ENCODE measurements around the gene PCSK9. TPM values are rescaled to one million over a fixed set of nuclear protein-coding genes. Genes with fewer than 3 reads are reported as not detected.
A peak's percentile ranks its signal among the peaks of the same experiment; 100 is the strongest.

Gene PCSK9
- total and polyA plus RNA-seq, 9 of the 15 experiments (the other 6 are each of a cell fraction or from before 2014, with no cell fraction given), result 3.2 to 58.6 (median 24.7) TPM

DNA sequence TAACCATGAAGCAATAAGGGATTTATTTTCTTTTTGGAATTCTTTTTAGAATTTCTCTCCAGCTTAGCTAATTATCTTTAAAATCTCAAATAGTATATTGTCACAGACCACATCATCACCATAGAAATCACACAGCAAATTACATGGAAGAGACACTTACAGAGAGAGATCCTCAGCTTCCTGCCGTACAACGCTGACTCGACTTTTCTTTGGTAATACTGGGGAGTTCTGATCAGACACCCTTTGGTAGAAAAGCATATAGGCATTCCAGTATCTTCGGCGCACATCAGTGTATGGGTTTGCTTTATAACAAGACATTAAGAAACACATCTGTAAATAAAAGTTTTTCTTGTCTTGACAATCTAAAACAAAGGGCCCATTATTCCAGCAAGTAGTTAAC is 55.7 kb downstream of the PCSK9 start (continued):
- no peak for TF ChIP-seq AFF4 (CRISPR knock-in tag; IDR thresholded peaks at IDR 0.05)
- TF ChIP-seq ZNF316 (IDR thresholded peaks at IDR 0.05), result peak; percentile 57; the same call in 1 of the 2 replicates
- no peak for TF ChIP-seq ZFPM2 (CRISPR knock-in tag; IDR thresholded peaks at IDR 0.05)
- no peak for TF ChIP-seq FOXK2 (conservative IDR thresholded peaks at IDR 0.05 in 1 of 2, IDR thresholded peaks at IDR 0.05 in 1 of 2; ENCODE audit: low read depth in 2 of 2)
- TF ChIP-seq, protein P1, sequence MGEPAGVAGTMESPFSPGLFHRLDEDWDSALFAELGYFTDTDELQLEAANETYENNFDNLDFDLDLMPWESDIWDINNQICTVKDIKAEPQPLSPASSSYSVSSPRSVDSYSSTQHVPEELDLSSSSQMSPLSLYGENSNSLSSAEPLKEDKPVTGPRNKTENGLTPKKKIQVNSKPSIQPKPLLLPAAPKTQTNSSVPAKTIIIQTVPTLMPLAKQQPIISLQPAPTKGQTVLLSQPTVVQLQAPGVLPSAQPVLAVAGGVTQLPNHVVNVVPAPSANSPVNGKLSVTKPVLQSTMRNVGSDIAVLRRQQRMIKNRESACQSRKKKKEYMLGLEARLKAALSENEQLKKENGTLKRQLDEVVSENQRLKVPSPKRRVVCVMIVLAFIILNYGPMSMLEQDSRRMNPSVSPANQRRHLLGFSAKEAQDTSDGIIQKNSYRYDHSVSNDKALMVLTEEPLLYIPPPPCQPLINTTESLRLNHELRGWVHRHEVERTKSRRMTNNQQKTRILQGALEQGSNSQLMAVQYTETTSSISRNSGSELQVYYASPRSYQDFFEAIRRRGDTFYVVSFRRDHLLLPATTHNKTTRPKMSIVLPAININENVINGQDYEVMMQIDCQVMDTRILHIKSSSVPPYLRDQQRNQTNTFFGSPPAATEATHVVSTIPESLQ (CRISPR knock-in tag; IDR thresholded peaks at IDR 0.05), result no peak
- peak; percentile 45; the same call in 1 of the 2 replicates for TF ChIP-seq C11orf30 (IDR thresholded peaks at IDR 0.05; ENCODE audit: low read depth)
- TF ChIP-seq, protein P2, sequence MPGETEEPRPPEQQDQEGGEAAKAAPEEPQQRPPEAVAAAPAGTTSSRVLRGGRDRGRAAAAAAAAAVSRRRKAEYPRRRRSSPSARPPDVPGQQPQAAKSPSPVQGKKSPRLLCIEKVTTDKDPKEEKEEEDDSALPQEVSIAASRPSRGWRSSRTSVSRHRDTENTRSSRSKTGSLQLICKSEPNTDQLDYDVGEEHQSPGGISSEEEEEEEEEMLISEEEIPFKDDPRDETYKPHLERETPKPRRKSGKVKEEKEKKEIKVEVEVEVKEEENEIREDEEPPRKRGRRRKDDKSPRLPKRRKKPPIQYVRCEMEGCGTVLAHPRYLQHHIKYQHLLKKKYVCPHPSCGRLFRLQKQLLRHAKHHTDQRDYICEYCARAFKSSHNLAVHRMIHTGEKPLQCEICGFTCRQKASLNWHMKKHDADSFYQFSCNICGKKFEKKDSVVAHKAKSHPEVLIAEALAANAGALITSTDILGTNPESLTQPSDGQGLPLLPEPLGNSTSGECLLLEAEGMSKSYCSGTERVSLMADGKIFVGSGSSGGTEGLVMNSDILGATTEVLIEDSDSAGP (CRISPR knock-in tag; IDR thresholded peaks at IDR 0.05), result no peak
- TF ChIP-seq RBBP5 (IDR thresholded peaks at IDR 0.05; ENCODE audit: borderline replicate concordance, insufficient read depth, low read length, poor library complexity, severe bottlenecking), result no peak
- TF ChIP-seq MAFF (IDR thresholded peaks at IDR 0.05; ENCODE audit: low read length), result peak; percentile 38; the same call in 1 of the 2 replicates
